Breast epithelium (tissue), 4 donors: ENCODE results near the gene CDK4. TPM values are rescaled to one million over a fixed set of nuclear protein-coding genes. Genes with fewer than 3 reads are reported as not detected.

Source experiments
- DNase-seq, 2 donors: peaks; one replicate each; pipeline ENCODE4 v3.0.0-alpha.2; 2019; ENCODE audit warnings: low spot score in 2 of 2
- H3K27ac ChIP-seq, 2 donors: fragments of 200-600 bp; sonication (generic) in 1 of 2; one replicate each; pipeline ENCODE4 v1.5.1; 2016 to 2019; ENCODE audit warnings: mild to moderate bottlenecking in 1 of 2
- H3K27me3 ChIP-seq, 2 donors: fragments of 200-600 bp; sonication (generic) in 1 of 2; one replicate each; pipeline versions ENCODE4 v1.5.1 to v1.6.0; 2017 to 2019; ENCODE audit warnings: control low read depth in 1 of 2, mild to moderate bottlenecking in 1 of 2
- H3K36me3 ChIP-seq: fragments of 200-600 bp; one replicate; pipeline ENCODE4 v1.5.1; 2019
- H3K4me1 ChIP-seq, 2 donors: fragments of 200-600 bp; sonication (generic); one replicate each; pipeline ENCODE4 v1.5.1; 2016 to 2019; ENCODE audit warnings: control low read depth in 1 of 2
- H3K4me3 ChIP-seq, 3 donors: fragments of 200-600 bp; sonication (generic); 1 replicate in 2 of 3; 2 replicates in 1 of 3; pipeline ENCODE4 v1.5.1; 2016 to 2019; ENCODE audit warnings: mild to moderate bottlenecking in 3 of 3, moderate library complexity in 2 of 3
- H3K9me3 ChIP-seq, 2 donors: fragments of 200-600 bp; sonication (generic) in 1 of 2; one replicate each; pipeline ENCODE4 v1.5.1; 2016 to 2019; ENCODE audit warnings: control low read depth in 1 of 2
- CTCF ChIP-seq, 3 donors: fragments of 450-650 bp; IDR thresholded peaks; one replicate each; pipeline ENCODE4 v1.5.1; 2016 to 2017; ENCODE audit warnings: antibody characterized with exemption in 3 of 3, mild to moderate bottlenecking in 3 of 3, moderate library complexity in 3 of 3
- POLR2A ChIP-seq: fragments of 450-650 bp; IDR thresholded peaks from one replicate; pipeline ENCODE4 v1.6.1; 2016; ENCODE audit warnings: antibody characterized with exemption, mild to moderate bottlenecking, moderate library complexity
- POLR2AphosphoS5 ChIP-seq, 3 donors: sonication (generic); formaldehyde crosslinking; IDR thresholded peaks; one replicate each; pipeline ENCODE4 v1.6.1; 2017; ENCODE audit warnings: antibody characterized with exemption in 3 of 3
- intact Hi-C: fragments of 100-400 bp; cut with DNase I; formaldehyde crosslinking; loops from one replicate; pipeline ENCODE4 v1.15.1; 2023; ENCODE audit warnings: low total_unique reads
- total RNA-seq, 3 donors: library from RNA; depleted of rRNA; stranded (reverse); fragments of >200 nt; gene quantifications; one replicate each; pipeline ENCODE4 v1.1.0, GENCODE V29; 2016

CDK4 gene
- total RNA-seq, 3 donors from 2014 or later, result 105 to 136 (median 109) TPM

- Histone ChIP-seq H3K4me3 (no peak overlapping the region), H3K27ac (no peak overlapping the region), H3K27me3 (peaks cover 17 to 38% of the 10 kb centered on the region in 2 donors), H3K36me3 (no peaks in the 10 kb centered on the region), H3K9me3 (no peaks in the 10 kb centered on the region), H3K4me1 (peaks cover 9 to 19% of the 10 kb centered on the region in 2 donors)
- no peak for DNase-seq
- TF ChIP-seq POLR2AphosphoS5 (IDR thresholded peaks at IDR 0.05), result no peak
- TF ChIP-seq CTCF (IDR thresholded peaks at IDR 0.05), result no peak
- no peak for TF ChIP-seq POLR2A
- intact Hi-C loops, result no loop called here
These were observed 12.7 kb downstream of the CDK4 start for GRCh38 chr12:57739387-57739786.

GRCh38 chr12:57738661-57739237, 13.4 kb downstream of the CDK4 start, which contains the start of gene AGAP2:
Gene AGAP2, minus strand, starts transcription at chr12:57738742. Its CDS starts 496 bp downstream, at chr12:57738246.
- peak within 1 kb of the TSS; percentile 29 to 67 (median 44) for H3K4me3 ChIP-seq
- H3K27me3 ChIP-seq, result peaks cover 17 to 41% of the 10 kb centered on the region in 2 donors
- TF ChIP-seq CTCF (IDR thresholded peaks at IDR 0.05), result no peak
- TF ChIP-seq POLR2A, result no peak
- TF ChIP-seq POLR2AphosphoS5 (IDR thresholded peaks at IDR 0.05), result no peak
- H3K4me1 ChIP-seq, result peaks cover 9 to 15% of the 10 kb centered on the region in 2 donors
- no peaks in the 10 kb centered on the region for H3K9me3 ChIP-seq
- no peaks in the 10 kb centered on the region for H3K36me3 ChIP-seq
- H3K27ac ChIP-seq, result no peak within 1 kb of the TSS
- intact Hi-C loops, result no loop called here
- no peak for DNase-seq

- Histone ChIP-seq H3K9me3 (no peaks in the 10 kb centered on the region), H3K4me1 (peaks cover 9 to 15% of the 10 kb centered on the region in 2 donors), H3K4me3 (peak overlapping the region; percentile 29 to 67 (median 44)), H3K27me3 (peaks cover 17 to 41% of the 10 kb centered on the region in 2 donors), H3K27ac (no peak overlapping the region), H3K36me3 (no peaks in the 10 kb centered on the region)
- intact Hi-C loops, result no loop called here
- TF ChIP-seq POLR2AphosphoS5 (IDR thresholded peaks at IDR 0.05) (no peak), CTCF (IDR thresholded peaks at IDR 0.05) (peak in 1 of 3 donors; percentile 14)
- DNase-seq, result no peak
These were observed 14.3 kb downstream of the CDK4 start for GRCh38 chr12:57737467-57738460.

GRCh38 chr12:57736741-57737466, 15.2 kb downstream of the CDK4 start:
- Histone ChIP-seq H3K4me1 (peaks cover 9 to 15% of the 10 kb centered on the region in 2 donors), H3K27ac (no peak overlapping the region), H3K9me3 (no peaks in the 10 kb centered on the region), H3K36me3 (no peaks in the 10 kb centered on the region), H3K4me3 (peak overlapping the region in 2 of 3 donors; percentile 44 to 67), H3K27me3 (peaks cover 17 to 41% of the 10 kb centered on the region in 2 donors)
- DNase-seq, result no peak
- TF ChIP-seq POLR2AphosphoS5 (IDR thresholded peaks at IDR 0.05) (no peak), CTCF (IDR thresholded peaks at IDR 0.05) (no peak), POLR2A (no peak)
- intact Hi-C loops, result no loop called here
